GM12875 (cell line): ENCODE measurements around the gene CORO1A.
"Not testable (repeated sequence)": the region's sequence is repeated elsewhere in the genome, so short reads cannot be mapped to it uniquely, and the experiment has no call there.

Experiments used
- H3K4me3 ChIP-seq: one replicate; pipeline ENCODE4 v1.5.1; 2011; ENCODE audit warnings: low read depth, low read length, control low read depth

The CORO1A gene

GRCh38 chr16:30217082-30217481, 33.7 kb downstream of the CORO1A start:
- H3K4me3 ChIP-seq: not testable (repeated sequence)
